GM12864 (cell line): Measurements from ENCODE around the gene BRD1.

Source experiments
- DNase-seq: peaks from one replicate; pipeline ENCODE4 v3.0.0-alpha.2; 2011; ENCODE audit warnings: low read depth
- H3K4me3 ChIP-seq: 2 replicates; pipeline ENCODE4 v1.5.1; 2011; ENCODE audit warnings: mild to moderate bottlenecking, low read depth, low read length, control low read depth
- CTCF ChIP-seq: IDR thresholded peaks from 2 replicates; pipeline ENCODE4 v1.5.1; 2011; ENCODE audit warnings: low read depth, mild to moderate bottlenecking, moderate library complexity, low read length, control low read depth, inconsistent platforms; ENCODE audit errors: missing control alignments

The BRD1 gene

GRCh38 chr22:49780698-49781288, 46.9 kb downstream of the BRD1 start:
- no peak for TF ChIP-seq CTCF
- no peak overlapping the region for H3K4me3 ChIP-seq
- DNase-seq, result no peak

DNA sequence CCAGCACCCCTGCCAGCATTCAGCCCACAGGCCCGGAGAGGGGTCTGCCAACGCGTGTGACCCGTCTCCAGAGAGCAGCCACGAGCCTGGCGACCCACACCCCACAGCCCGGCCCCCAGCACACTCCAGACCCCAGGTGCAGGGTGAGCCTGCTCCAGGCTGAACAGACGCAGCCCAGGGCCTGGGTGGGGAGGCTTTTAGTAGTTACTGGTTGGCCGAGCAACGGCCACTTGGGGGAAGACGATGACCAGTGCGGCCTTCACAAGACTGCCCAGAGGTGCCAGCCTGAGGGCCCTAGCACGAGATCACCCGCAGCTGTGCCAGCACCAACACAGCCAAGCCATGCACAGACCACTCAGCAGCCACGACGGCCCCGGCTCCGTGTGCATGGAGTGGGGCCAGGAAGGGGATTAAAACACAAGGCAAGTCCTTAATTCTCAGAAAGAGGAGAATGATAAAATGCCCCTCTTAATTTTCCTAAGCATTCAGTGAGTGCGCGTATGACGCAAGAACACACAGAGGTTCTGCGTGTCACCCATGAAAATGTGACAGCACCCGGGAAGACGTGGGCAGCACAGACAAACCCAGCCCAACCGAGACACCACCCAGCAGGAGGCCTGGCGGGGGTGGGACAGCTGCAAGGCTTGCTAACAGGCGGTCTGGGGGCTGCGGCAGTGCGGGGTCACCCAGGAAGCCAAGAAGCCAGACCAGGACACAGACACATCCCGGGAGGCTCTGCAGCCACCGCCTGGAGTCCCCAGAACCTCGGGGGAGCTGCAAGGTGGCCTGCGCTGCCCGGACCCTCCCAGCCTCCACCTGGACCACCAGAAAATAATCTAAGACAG, 47.6 kb downstream of the BRD1 start:
- DNase-seq, result no peak
- H3K4me3 ChIP-seq, result no peak overlapping the region
- TF ChIP-seq CTCF, result no peak

DNA sequence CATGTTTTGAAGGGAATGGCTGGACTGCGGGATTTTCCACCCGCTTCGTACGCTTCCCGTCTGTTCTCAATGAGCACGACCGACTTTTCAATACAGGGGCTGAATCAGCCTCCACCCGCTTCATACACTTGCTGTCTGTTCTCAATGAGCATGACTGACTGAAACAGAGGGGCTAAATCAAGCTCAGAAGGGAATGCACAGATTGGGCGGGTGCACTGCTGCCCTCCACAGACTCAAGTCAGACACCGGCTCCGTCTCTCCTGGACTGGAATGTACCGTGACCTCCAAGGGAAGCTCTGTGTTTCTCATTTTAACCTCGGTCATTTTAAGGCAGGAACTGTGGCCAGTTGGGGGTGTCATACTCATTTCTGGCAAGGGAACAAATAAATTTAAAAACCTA, 48.5 kb downstream of the BRD1 start:
- H3K4me3 ChIP-seq, result no peak overlapping the region
- TF ChIP-seq CTCF, result no peak
- no peak for DNase-seq

DNA sequence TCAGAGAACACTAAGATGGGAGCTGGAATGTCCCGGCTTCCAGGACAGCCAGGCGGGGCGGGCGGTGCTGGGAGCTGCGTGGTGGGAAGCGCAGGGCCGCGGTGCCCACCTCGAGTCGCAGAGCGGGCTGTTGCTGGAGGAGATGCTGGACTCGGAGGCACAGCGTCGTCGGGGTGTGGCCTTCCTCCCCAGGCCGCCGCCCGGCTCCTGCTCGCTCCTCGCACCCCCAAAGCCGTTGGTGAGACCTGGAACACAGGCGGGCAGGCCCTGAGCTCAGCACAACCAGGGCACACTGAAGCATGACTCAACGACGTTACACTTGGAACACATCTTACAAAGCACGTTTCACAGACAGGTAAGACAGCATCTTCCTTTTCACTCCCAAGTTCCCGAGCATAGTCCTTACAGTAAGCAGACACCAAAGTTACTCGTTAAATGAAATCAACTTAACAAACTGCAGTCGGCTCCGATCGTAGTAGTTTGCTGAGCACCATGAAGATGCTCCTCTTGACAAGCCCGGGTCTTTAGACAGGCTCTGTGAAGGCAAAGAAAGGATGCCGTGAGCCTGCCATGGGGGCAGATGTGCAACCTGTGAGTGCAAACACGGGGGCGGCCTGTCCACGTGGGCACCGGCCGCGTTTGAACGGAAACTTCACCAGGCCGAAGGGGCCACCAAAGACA, 50.0 kb downstream of the BRD1 start:
- no peak for TF ChIP-seq CTCF
- H3K4me3 ChIP-seq, result no peak overlapping the region
- DNase-seq, result no peak

GRCh38 chr22:49776891-49777290, 50.8 kb downstream of the BRD1 start:
- no peak overlapping the region for H3K4me3 ChIP-seq
- no peak for TF ChIP-seq CTCF
- no peak for DNase-seq

DNA sequence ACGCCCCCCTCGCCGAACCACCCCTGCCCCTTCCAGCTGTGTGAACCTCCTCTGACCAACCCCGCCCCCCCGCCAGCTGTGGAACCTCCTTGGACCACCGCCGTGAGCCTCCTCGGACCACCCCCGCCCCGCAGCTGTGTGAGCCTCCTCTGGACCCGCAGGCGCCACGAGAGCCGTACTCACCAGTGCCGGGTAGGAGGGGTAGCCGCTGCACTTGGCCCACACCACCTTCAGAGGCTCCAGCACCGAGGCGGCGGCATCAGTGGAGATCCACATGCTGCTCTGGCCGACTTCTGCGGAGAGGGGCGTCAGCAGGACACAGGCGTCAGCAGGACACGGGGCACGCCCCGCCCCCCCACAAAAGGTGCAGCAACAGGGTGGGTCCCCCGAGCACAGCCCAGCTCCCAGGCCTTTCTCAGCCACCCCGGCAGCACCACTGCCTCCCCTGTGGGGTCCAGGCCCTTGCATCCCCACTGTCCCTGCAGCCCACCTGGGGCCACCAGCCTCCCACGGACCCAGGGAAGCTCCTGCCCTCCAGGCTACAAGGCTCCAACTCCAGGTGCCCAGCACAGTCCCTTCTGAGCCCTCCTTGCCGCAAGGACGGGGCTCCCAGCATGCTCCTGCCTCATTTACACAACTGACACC, 51.7 kb downstream of the BRD1 start:
- TF ChIP-seq CTCF, result no peak
- no peak for DNase-seq
- no peak overlapping the region for H3K4me3 ChIP-seq
